Esophagus muscularis mucosa (tissue), 4 donors: ENCODE results near the gene TMTC2. TPM values are rescaled to one million over a fixed set of nuclear protein-coding genes. Genes with fewer than 3 reads are reported as not detected.

Experiments
- DNase-seq: peaks from one replicate; pipeline ENCODE4 v3.0.0-alpha.2; 2017; ENCODE audit errors: extremely low spot score
- H3K27ac ChIP-seq, 4 donors: fragments of 200-600 bp; sonication (generic); replicated peaks in 1 of 4; 1 replicate in 3 of 4; 2 replicates in 1 of 4; pipeline ENCODE4 v1.5.1; 2016 to 2019; ENCODE audit warnings: mild to moderate bottlenecking in 1 of 4
- H3K27me3 ChIP-seq, 4 donors: fragments of 200-600 bp; sonication (generic); one replicate each; pipeline versions ENCODE4 v1.5.1 to v1.6.0; 2016 to 2019
- H3K36me3 ChIP-seq, 4 donors: fragments of 200-600 bp; sonication (generic); one replicate each; pipeline ENCODE4 v1.5.1; 2016 to 2019
- H3K4me1 ChIP-seq, 4 donors: fragments of 200-600 bp; sonication (generic); one replicate each; pipeline ENCODE4 v1.5.1; 2016 to 2019
- H3K4me3 ChIP-seq, 4 donors: fragments of 200-600 bp; sonication (generic); 1 replicate in 2 of 4; 2 replicates in 2 of 4; pipeline ENCODE4 v1.5.1; 2016 to 2019; ENCODE audit warnings: mild to moderate bottlenecking in 4 of 4, moderate library complexity in 1 of 4
- H3K9me3 ChIP-seq, 4 donors: fragments of 200-600 bp; sonication (generic); 1 replicate in 3 of 4; 2 replicates in 1 of 4; pipeline ENCODE4 v1.5.1; 2016 to 2019
- EP300 ChIP-seq: sonication (generic); formaldehyde crosslinking; IDR thresholded peaks from one replicate; pipeline ENCODE4 v1.6.1; 2017; ENCODE audit warnings: antibody characterized with exemption
- POLR2A ChIP-seq: fragments of 450-650 bp; IDR thresholded peaks from one replicate; pipeline ENCODE4 v1.6.1; 2017; ENCODE audit warnings: antibody characterized with exemption, moderate library complexity, mild to moderate bottlenecking, low read depth
- POLR2AphosphoS5 ChIP-seq, 2 donors: sonication (generic); formaldehyde crosslinking; IDR thresholded peaks; one replicate each; pipeline ENCODE4 v1.6.1; 2017; ENCODE audit warnings: antibody characterized with exemption in 2 of 2
- WGBS: methylation state at CpG from one replicate; pipeline ENCODE4 v1.1.5; 2018; 5-methylcytosine and 5-hydroxymethylcytosine counted together
- intact Hi-C: fragments of 100-400 bp; cut with DNase I; formaldehyde crosslinking; loops from one replicate; pipeline ENCODE4 v1.15.1; 2023
- total RNA-seq, 4 donors: library from RNA; depleted of rRNA; stranded (reverse); fragments of >200 nt; gene quantifications; one replicate each; pipeline versions ENCODE4 v1.1.0 to v1.2.1, GENCODE V29; 2016
- TF ChIP-seq, protein P1 (sequence below), 3 experiments: fragments of 200-600 bp in 2 of 3; fragments of 450-650 bp in 1 of 3; sonication (generic) in 2 of 3; IDR thresholded peaks; one replicate each; pipeline ENCODE4 v1.5.1; 2017 to 2019; ENCODE audit warnings: antibody characterized with exemption in 3 of 3, mild to moderate bottlenecking in 2 of 3, moderate library complexity in 1 of 3

Gene TMTC2
- total RNA-seq, 4 donors from 2014 or later, result 4.7 to 8.7 (median 7.3) TPM

DNA sequence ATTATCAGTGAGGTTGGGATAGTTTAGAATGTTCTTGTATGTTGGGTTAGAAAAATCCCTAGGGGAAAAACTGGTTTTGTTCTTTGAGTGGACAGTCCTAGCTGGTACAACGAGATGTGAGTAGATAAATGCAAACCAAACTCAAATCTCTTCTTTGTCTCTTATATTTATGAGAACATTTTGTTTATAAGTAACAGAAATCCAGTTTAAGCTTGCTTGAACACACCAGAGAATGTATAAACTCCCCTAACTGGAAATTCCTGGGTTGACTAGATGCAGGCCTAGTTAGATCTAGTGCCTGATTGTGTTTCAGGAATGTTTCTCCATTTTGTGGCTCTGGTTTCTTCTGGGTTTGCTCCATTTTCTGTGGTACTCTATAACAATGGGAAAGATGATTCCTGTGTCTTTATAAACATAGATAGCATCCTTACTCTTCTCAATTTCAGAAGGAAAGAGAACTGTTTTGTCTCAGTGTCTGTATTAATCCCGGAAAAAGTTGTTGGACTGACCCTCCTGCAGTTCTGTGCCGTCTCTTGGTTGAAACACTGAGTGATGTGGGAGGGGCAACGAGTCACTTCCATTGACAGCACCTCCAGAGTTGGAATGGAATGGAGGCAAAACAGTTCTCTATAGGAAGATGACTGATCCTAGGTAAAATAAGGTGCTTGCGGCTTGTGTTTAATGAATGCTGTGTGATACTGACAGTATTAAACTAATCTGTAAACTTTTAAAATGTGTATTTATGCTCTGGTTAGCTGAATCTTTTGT is 244.8 kb downstream of the TMTC2 start:
- TF ChIP-seq POLR2AphosphoS5 (IDR thresholded peaks at IDR 0.05), result no peak
- TF ChIP-seq, protein P1, sequence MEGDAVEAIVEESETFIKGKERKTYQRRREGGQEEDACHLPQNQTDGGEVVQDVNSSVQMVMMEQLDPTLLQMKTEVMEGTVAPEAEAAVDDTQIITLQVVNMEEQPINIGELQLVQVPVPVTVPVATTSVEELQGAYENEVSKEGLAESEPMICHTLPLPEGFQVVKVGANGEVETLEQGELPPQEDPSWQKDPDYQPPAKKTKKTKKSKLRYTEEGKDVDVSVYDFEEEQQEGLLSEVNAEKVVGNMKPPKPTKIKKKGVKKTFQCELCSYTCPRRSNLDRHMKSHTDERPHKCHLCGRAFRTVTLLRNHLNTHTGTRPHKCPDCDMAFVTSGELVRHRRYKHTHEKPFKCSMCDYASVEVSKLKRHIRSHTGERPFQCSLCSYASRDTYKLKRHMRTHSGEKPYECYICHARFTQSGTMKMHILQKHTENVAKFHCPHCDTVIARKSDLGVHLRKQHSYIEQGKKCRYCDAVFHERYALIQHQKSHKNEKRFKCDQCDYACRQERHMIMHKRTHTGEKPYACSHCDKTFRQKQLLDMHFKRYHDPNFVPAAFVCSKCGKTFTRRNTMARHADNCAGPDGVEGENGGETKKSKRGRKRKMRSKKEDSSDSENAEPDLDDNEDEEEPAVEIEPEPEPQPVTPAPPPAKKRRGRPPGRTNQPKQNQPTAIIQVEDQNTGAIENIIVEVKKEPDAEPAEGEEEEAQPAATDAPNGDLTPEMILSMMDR (IDR thresholded peaks at IDR 0.05), result no peak
- no peak for TF ChIP-seq POLR2A
- no peak for TF ChIP-seq EP300
- Histone ChIP-seq H3K9me3 (no peaks in the 10 kb centered on the region), H3K36me3 (no peaks in the 10 kb centered on the region), H3K4me3 (no peak overlapping the region), H3K27me3 (no peaks in the 10 kb centered on the region), H3K4me1 (no peaks in the 10 kb centered on the region), H3K27ac (no peak overlapping the region)
- intact Hi-C loops, result no loop called here
- no peak for DNase-seq
- 88% methylated on average over 5 of the region's 5 CpGs for WGBS

DNA sequence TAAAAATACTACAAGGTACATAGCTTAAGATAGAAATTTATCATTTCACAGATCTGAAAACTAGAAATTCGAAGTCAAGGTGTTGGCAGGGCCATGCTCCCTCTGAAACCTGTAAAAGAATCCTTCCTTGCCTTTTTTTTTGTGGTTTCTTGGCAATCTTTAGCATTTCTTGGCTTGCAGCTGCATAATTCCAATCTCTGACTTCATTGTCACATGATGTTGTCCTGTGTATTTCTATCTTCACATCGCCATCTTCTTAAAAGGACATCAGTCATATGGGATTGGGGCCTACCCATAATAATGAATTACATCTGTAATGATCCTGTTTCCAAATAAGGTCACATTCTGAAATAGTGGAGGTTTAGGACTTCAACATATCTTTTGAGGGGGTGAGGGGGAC is 250.4 kb downstream of the TMTC2 start:
- DNase-seq, result no peak
- no peaks in the 10 kb centered on the region for H3K27me3 ChIP-seq
- H3K9me3 ChIP-seq, result no peaks in the 10 kb centered on the region
- no peaks in the 10 kb centered on the region for H3K4me1 ChIP-seq
- no peak overlapping the region for H3K4me3 ChIP-seq
- TF ChIP-seq, protein P1 (IDR thresholded peaks at IDR 0.05), result no peak
- no peak for TF ChIP-seq POLR2A
- no peak for TF ChIP-seq EP300
- TF ChIP-seq POLR2AphosphoS5 (IDR thresholded peaks at IDR 0.05), result no peak
- H3K36me3 ChIP-seq, result no peaks in the 10 kb centered on the region
- H3K27ac ChIP-seq, result no peak overlapping the region
- intact Hi-C loops, result no loop called here
- WGBS, result 32% methylated on average over 2 of the region's 2 CpGs

DNA sequence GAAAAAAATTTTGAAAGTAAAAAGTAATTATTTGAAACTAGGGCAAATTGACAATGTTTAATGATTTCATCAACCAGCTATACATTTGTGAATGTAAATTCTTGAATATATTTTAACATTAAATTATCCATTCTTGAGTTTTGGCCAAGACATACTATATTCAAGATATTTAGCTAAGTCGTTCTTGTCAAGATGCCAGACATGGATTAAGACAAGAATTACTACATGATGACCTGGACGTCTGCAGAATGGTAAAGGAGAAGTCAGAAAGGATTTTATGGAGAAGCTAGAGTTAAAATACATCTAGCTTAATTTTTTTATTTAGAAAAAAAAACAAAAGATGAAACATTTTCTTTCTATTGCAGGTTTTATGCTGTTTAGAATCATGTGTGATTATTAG is 255.8 kb downstream of the TMTC2 start:
- TF ChIP-seq, protein P1 (IDR thresholded peaks at IDR 0.05), result no peak
- TF ChIP-seq EP300 (no peak), POLR2A (no peak), POLR2AphosphoS5 (IDR thresholded peaks at IDR 0.05) (no peak)
- Histone ChIP-seq H3K4me3 (no peak overlapping the region), H3K36me3 (no peaks in the 10 kb centered on the region), H3K27ac (no peak overlapping the region), H3K9me3 (no peaks in the 10 kb centered on the region), H3K27me3 (no peaks in the 10 kb centered on the region), H3K4me1 (peaks cover 0 to 6% (median 0%) of the 10 kb centered on the region in 4 donors)
- 49% methylated on average over 2 of the region's 2 CpGs for WGBS
- DNase-seq, result no peak
- intact Hi-C loops, result no loop called here

DNA sequence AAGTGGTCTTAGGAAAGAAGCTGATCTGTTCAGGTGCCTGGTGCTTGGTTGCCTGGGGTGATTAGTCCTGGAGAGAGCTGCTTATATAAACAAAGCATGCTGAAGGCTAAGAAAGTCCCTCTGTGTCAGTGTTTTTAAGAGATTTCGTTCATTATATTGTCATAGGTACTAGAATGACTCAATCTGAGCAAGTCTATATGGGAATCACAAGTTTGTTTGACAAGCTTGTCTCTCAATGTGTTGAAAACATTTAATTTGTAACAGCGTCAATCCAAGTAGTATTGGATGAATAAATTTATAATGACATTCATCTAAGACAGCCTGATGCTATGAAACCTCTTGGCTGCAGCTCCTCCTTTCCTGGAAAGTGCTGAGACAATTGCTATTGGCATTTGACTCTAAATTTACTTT is 256.3 kb downstream of the TMTC2 start:
- Histone ChIP-seq H3K27ac (no peak overlapping the region), H3K4me3 (no peak overlapping the region), H3K36me3 (no peaks in the 10 kb centered on the region), H3K9me3 (no peaks in the 10 kb centered on the region), H3K27me3 (no peaks in the 10 kb centered on the region), H3K4me1 (peaks cover 0 to 6% (median 0%) of the 10 kb centered on the region in 4 donors)
- TF ChIP-seq, protein P1 (IDR thresholded peaks at IDR 0.05), result no peak
- TF ChIP-seq EP300 (no peak), POLR2A (no peak), POLR2AphosphoS5 (IDR thresholded peaks at IDR 0.05) (no peak)
- no peak for DNase-seq
- 63% methylated on average over 2 of the region's 2 CpGs for WGBS
- intact Hi-C loops, result no loop called here

DNA sequence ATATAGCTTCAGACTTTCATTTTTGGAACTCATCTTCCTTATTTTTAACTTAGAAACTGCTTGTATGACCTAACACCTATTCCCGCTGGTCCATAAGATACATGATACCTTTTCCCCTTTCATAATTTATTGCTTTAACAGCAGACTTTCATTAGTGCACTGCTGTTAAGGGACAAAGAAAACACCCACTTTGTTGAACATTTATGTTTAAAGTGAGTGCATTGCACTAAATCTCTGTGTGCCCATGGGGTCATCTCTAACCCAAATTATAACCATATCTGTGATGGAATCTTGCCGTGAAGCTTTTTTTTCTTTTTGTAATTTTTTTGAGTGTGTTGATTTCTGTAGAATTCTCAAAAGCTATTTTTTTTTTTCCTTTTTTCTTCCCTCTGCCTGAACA is 261.8 kb downstream of the TMTC2 start:
- H3K27me3 ChIP-seq, result no peaks in the 10 kb centered on the region
- no peaks in the 10 kb centered on the region for H3K36me3 ChIP-seq
- no peaks in the 10 kb centered on the region for H3K4me1 ChIP-seq
- H3K9me3 ChIP-seq, result no peaks in the 10 kb centered on the region
- no peak overlapping the region for H3K27ac ChIP-seq
- WGBS, result 91% methylated on average over 2 of the region's 2 CpGs
- intact Hi-C loops, result no loop called here
- no peak for TF ChIP-seq POLR2A
- no peak for TF ChIP-seq POLR2AphosphoS5 (IDR thresholded peaks at IDR 0.05)
- no peak for TF ChIP-seq EP300
- TF ChIP-seq, protein P1 (IDR thresholded peaks at IDR 0.05), result no peak
- no peak overlapping the region for H3K4me3 ChIP-seq
- no peak for DNase-seq
